Mesenteric fat pad (tissue), 1 donor: ENCODE results near the gene RHOBTB3. TPM values are rescaled to one million over a fixed set of nuclear protein-coding genes. Genes with fewer than 3 reads are reported as not detected.

ENCODE experiments used
- DNase-seq: peaks from one replicate; pipeline ENCODE4 v3.0.0-alpha.2; 2020; ENCODE audit warnings: low spot score
- total RNA-seq: library from RNA; stranded (reverse); fragmentation: NEBNext Ultra II Directional; extraction: Animal tissue kit (Norgen Biotek cat#: 25700); gene quantifications from one replicate; pipeline ENCODE4 v1.2.1, GENCODE V29; 2021
- donor health status: DM: yes; HTN: yes; CAD: no.

Gene RHOBTB3
- total RNA-seq, 1 donor from 2014 or later: 160 TPM

DNA sequence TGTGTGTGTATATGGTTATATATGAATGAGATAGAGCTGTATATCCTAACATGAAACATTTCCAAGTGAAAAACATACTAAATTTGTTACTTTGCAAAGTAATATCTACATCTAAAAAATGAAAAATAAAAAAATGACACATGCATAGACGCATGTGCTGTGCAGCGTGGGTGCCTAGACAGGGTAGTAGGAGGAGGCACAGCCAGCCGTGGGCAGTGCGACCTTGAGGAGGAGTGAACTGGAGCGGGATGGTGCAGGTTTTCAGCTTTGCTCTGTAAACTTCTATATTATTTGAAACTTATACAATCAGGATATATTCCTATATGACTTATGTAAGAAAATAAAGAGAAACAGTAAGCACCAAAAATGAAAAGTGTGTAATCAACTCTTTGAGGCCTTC is 106.4 kb downstream of the RHOBTB3 start:
- no peak for DNase-seq

DNA sequence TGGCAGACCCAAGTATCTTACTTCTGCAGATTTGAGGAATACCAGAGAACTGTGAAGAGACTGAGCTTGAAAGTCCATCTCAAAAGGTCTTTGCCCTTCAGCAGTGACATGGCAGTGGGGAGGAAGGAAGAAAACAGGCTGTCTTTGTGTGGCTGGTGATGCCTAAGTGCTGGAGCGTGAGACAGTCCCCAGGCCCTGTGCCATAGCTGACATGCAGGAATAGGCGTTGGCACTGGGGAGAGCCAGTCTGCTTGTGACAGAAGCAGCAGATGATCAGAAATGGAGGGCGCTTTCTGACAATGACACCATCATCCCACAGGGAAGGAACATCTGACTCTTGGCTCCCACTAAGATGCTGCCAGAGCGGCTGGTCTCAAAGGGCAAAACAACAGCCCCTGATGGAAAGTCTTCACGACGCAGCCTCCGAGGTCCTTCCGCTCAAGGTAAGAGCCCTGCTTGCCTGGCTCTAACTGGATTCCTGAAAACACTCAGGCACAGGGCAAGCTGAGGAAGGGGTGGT is 106.9 kb downstream of the RHOBTB3 start:
- no peak for DNase-seq

- no peak for DNase-seq
Observed at GRCh38 chr5:95838556-95838955, 107.4 kb downstream of the RHOBTB3 start.

DNA sequence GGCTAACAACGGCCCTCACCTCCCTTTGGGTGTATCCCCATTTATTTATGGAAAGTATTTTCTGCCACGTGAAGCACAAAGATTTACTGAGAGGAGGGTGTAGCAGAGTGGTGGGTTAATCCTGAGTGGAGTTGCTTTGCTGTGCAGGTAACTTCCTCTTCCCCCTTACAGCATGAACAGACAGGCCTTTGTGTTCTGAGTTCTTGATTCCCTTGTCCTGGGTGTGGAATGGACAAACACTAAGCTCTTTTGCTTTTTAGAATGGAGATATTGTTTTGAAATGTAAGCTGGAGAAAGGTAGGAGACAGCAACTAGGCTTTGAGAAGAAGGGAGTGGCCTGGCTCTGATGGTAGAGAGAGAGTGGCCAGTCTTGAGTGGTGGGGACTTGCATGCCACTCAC is 108.5 kb downstream of the RHOBTB3 start:
- no peak for DNase-seq

DNA sequence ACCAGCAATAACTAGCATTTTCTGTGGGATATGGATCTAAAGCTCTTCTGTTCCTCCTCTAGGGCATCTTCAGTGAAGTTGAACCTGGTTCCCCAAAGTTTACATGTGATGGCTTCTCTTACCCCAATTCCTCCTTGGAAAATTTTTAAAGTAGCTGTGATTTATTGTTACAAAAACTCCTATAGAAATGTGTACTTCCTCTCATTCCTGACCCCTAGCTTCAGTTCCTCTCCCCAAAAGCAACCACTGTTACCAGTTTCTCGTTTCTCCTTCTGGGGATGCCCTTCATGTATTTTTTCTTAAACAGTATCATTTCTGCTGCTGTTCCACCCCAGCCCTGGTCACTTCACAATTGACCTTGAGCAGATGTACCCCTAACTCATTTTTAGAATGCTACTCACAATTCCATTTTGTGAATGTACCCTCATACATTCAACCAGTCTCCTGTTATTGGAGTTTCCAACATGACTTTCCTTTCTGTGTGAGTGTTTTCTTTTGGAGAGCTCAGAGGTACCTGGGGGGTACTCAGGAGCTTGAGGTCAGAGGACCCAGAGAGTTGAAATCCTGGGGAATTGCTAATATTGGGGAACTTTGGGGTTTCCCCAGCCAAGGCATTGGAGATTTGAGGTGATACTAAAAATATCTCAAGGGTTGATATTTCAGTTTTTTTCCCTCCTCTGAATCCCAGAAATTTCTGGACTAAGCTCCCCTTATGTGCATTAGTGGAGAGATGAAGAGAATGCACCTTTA is 110.0 kb downstream of the RHOBTB3 start:
- DNase-seq: no peak

- DNase-seq: no peak
Observed at GRCh38 chr5:95841914-95842812, 111.0 kb downstream of the RHOBTB3 start.

- no peak for DNase-seq
Observed at GRCh38 chr5:95842854-95843544, 111.9 kb downstream of the RHOBTB3 start.

DNA sequence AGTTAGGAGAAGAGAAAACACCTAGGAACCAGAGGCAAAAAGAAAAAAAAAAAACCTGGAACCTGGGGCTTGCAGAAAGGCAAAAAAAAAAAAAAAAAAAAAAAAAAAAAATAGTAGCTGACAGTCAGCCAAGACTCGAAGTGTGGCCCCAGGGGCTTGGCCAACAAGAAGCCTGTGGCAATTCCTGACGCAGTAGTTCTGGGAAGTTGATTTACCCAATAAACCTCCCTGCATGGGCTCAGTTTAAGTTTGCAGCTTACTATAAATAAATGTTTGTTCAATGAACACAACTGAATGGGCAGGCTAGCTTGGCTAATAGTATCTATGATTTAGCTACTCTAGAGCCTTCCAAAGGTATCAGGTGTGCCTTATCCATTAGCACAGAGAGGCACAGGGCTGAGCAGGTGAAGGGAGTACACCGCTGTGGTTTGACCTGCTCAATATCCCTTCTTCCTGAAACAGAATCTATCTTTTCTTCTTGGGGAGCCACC is 112.6 kb downstream of the RHOBTB3 start:
- DNase-seq: no peak

DNA sequence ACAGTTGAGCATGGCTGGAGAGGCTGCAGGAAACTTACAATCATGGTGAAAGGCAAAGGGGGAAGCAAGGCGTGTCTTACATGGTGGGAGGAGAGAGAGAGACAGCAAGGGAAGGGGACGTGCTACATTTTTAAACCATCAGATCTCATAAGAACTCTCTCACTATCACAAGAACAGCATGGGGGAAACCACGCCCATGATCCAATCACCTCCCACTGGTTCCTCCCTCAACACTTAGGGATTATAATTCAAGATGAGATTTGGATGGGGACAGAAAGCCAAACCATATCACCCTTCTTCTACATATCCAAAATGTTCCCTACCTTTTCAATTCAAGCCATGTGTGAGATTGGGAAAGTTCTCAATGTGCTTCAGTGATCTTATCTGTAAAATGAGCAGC is 114.3 kb downstream of the RHOBTB3 start:
- DNase-seq: no peak

Other genes with a start within 250 kb of the RHOBTB3 start
- gene SKIC3, start 176.4 kb upstream of the RHOBTB3 start, total RNA-seq: 79.3 TPM
- 3.2 TPM for gene ARSK, start 176.2 kb upstream of the RHOBTB3 start, total RNA-seq
- 0.32 TPM for gene GPR150, start 111.2 kb upstream of the RHOBTB3 start, total RNA-seq
- gene RFESD, start 84.6 kb upstream of the RHOBTB3 start, total RNA-seq: 1.1 TPM
- gene SPATA9, start 48.3 kb upstream of the RHOBTB3 start, total RNA-seq: 3.5 TPM
- gene GLRX, start 91.4 kb downstream of the RHOBTB3 start, total RNA-seq: 155 TPM
- 229 TPM for gene ELL2, start 230.5 kb downstream of the RHOBTB3 start, total RNA-seq